BLaER1 treated with 17β-estradiol and CSF1 and Interleukin-3, amounts not matched to agents 10 nM and 100 nM (cell line): ENCODE measurements around the gene CYFIP1.

Experiments
- H3K27ac ChIP-seq, 11 experiments: shearing (Covaris generic); formaldehyde crosslinking; 2 replicates each; pipeline ENCODE4 v1.8.1; 2022
- H3K27me3 ChIP-seq, 11 experiments: shearing (Covaris generic); formaldehyde crosslinking; 2 replicates each; pipeline ENCODE4 v1.8.1; 2022
- H3K36me3 ChIP-seq, 11 experiments: shearing (Covaris generic); formaldehyde crosslinking; 2 replicates each; pipeline ENCODE4 v1.8.1; 2022
- H3K4me1 ChIP-seq, 10 experiments: shearing (Covaris generic); formaldehyde crosslinking; 2 replicates each; pipeline ENCODE4 v1.8.1; 2022
- H3K4me2 ChIP-seq, 11 experiments: shearing (Covaris generic); formaldehyde crosslinking; 2 replicates each; pipeline ENCODE4 v1.8.1; 2022
- H3K4me3 ChIP-seq, 10 experiments: shearing (Covaris generic); formaldehyde crosslinking; 2 replicates each; pipeline ENCODE4 v1.8.1; 2022
- H3K9ac ChIP-seq, 11 experiments: shearing (Covaris generic); formaldehyde crosslinking; 2 replicates each; pipeline ENCODE4 v1.8.1; 2022
- H3K9me3 ChIP-seq, 11 experiments: shearing (Covaris generic); formaldehyde crosslinking; replicated peaks in 1 of 11; 2 replicates each; pipeline ENCODE4 v1.8.1; 2022
- H4K20me1 ChIP-seq, 11 experiments: shearing (Covaris generic); formaldehyde crosslinking; 2 replicates each; pipeline ENCODE4 v1.8.1; 2022
- Cebpa-rat ChIP-seq, 11 experiments: shearing (Covaris generic); IDR thresholded peaks; 2 replicates each; pipeline ENCODE4 v1.8.1; 2022

Gene CYFIP1

GRCh38 chr15:22891426-22892210, 88.5 kb downstream of the CYFIP1 start:
- Histone ChIP-seq H4K20me1 (peaks cover 0 to 68% (median 0%) of the 10 kb centered on the region in 11 experiments; a peak in 11 of 22 replicates), H3K4me2 (no peak overlapping the region), H3K36me3 (peaks cover 76 to 94% (median 93%) of the 10 kb centered on the region in 11 experiments), H3K27me3 (no peaks in the 10 kb centered on the region), H3K4me1 (peaks cover 0 to 7% (median 0%) of the 10 kb centered on the region in 10 experiments; a peak in 2 of 20 replicates), H3K27ac (no peak overlapping the region), H3K4me3 (no peak overlapping the region), H3K9ac (no peak overlapping the region), H3K9me3 (no peaks in the 10 kb centered on the region)
- TF ChIP-seq Cebpa-rat (IDR thresholded peaks at IDR 0.05): no peak

DNA sequence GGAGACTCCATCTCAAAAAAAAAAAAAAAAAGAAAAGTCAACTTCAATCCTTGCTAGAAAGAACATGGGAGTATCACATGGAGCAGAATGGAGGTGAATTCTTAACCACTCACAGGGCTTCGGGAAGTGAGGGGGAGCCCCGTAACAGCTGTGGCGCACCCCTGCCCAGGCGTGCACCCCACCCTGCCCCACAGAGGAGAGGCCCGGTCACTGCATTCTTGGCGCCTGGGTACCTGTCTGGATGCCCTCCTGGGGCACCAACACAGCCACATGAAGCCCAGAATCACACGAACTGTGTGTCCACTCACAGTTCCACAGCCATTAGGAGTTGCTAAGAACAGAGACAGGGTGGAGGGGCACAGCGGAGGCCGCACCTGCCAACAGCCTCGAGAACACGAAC, 89.9 kb downstream of the CYFIP1 start:
- Histone ChIP-seq H3K9ac (no peak overlapping the region), H3K9me3 (no peaks in the 10 kb centered on the region), H3K4me2 (no peak overlapping the region), H4K20me1 (peaks cover 0 to 57% (median 0%) of the 10 kb centered on the region in 11 experiments; a peak in 10 of 22 replicates), H3K4me3 (no peak overlapping the region), H3K27me3 (no peaks in the 10 kb centered on the region), H3K36me3 (peaks cover 71 to 94% (median 90%) of the 10 kb centered on the region in 11 experiments), H3K4me1 (no peaks in the 10 kb centered on the region), H3K27ac (no peak overlapping the region)
- TF ChIP-seq Cebpa-rat (IDR thresholded peaks at IDR 0.05): no peak

DNA sequence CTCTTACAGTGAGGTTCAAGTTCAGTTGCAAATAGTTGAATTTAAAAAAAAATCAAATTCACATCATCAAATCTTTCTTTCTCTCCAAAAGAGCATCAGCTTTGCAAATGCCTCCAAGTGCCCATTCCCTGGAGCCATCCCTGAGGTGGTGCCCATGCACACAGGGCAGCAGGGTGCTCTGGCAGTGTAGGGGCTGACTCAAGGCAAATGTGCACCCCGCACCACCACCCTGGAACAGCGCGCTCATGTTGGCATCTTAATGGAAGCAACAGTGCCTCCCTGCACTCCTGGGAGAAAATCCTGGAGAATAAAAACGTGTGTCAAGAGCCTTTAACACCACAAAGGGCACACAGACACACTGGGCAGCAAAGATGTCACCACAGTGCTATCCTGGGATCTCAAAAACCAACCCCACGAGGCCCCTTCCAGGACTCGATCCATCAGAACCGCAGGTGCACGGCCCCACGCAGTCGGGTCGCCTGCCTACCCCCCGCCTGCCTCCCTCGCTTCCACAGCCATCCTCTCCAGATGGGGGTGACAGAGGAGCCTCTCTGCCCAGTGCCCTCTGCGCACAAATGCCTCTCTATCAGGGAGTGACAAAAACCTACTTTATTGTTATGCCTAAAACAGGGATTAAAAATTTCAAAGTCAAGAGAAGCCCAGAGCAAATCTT, 90.9 kb downstream of the CYFIP1 start:
- Histone ChIP-seq H3K27ac (no peak overlapping the region), H3K9ac (no peak overlapping the region), H3K4me3 (no peak overlapping the region), H4K20me1 (peaks cover 0 to 61% (median 0%) of the 10 kb centered on the region in 11 experiments; a peak in 10 of 22 replicates), H3K36me3 (peaks cover 71 to 97% (median 93%) of the 10 kb centered on the region in 11 experiments), H3K27me3 (no peaks in the 10 kb centered on the region), H3K9me3 (no peaks in the 10 kb centered on the region), H3K4me1 (no peaks in the 10 kb centered on the region), H3K4me2 (no peak overlapping the region)
- no peak for TF ChIP-seq Cebpa-rat (IDR thresholded peaks at IDR 0.05)

- no peaks in the 10 kb centered on the region for H3K9me3 ChIP-seq
- no peak overlapping the region for H3K27ac ChIP-seq
- H3K4me2 ChIP-seq: no peak overlapping the region
- H3K9ac ChIP-seq: no peak overlapping the region
- H4K20me1 ChIP-seq: peaks cover 0 to 58% (median 0%) of the 10 kb centered on the region in 11 experiments; a peak in 9 of 22 replicates
- TF ChIP-seq Cebpa-rat (IDR thresholded peaks at IDR 0.05): peak in 1 of 11 experiments; percentile 38; a peak in 1 of 22 replicates
- no peaks in the 10 kb centered on the region for H3K27me3 ChIP-seq
- H3K4me3 ChIP-seq: no peak overlapping the region
- H3K36me3 ChIP-seq: peaks cover 61 to 97% (median 89%) of the 10 kb centered on the region in 11 experiments
- H3K4me1 ChIP-seq: no peaks in the 10 kb centered on the region
These were observed 91.9 kb downstream of the CYFIP1 start for GRCh38 chr15:22888120-22888859.

DNA sequence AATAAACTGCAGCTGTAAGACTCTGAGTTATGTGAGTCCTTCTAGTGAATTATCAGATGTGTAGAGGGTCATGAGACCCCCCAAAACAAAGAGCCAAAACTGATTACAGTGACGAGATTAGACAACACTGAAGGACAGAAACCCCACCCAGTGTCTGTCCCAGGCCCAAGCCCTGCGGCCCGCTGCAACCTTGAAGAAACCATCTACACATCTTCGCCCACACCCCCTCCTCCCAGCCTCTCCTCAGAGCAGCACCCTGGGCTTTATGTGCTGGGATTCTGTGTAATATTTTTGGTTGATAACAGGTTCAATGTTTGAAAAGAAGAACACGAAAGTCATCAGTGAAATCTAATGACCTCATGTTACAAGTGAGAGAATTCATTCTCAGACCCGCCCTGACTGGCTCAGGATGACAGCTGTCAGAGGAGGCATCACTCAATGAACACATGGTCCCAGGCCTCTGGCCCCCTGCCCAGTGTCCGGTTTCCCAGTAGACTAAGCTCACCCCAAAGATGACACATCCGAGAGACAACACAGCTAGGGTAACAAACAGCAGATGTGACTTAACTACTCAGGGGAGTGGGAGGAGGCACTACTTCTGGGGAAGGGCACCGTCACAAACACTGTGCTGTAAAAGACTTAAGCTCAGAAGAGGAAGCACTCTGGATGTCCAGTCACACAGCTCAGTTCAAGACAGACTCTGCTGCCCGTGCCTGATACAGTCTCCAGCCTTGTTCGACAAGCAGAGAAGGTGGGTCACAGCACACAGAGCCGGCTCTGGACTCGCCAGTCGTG, 92.8 kb downstream of the CYFIP1 start:
- Histone ChIP-seq H3K4me2 (no peak overlapping the region), H3K4me3 (no peak overlapping the region), H3K4me1 (no peaks in the 10 kb centered on the region), H3K27ac (no peak overlapping the region), H3K9ac (no peak overlapping the region), H3K27me3 (no peaks in the 10 kb centered on the region), H3K9me3 (no peaks in the 10 kb centered on the region), H3K36me3 (peaks cover 61 to 97% (median 89%) of the 10 kb centered on the region in 11 experiments), H4K20me1 (peaks cover 0 to 50% (median 0%) of the 10 kb centered on the region in 11 experiments; a peak in 9 of 22 replicates)
- no peak for TF ChIP-seq Cebpa-rat (IDR thresholded peaks at IDR 0.05)

DNA sequence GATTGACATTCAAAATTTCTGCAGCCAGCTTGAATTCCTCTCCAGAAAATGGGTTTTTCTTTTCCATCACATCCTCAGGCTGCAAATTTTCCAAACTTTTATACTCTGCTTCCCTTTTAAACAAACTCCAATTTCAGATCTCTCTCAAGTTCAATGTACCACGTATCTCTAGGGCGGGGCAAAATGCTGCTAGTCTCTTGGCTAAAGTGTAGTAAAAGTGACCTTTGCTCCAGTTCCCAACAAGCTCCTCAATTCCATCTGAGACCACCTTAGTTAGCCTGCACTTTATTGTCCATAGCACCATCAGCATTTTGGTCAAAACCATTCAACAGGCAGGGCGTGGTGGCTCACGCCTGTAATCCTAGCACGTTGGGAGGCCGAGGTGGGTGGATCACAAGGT, 95.0 kb downstream of the CYFIP1 start:
- Histone ChIP-seq H3K4me2 (no peak overlapping the region), H3K36me3 (peaks cover 69 to 97% (median 89%) of the 10 kb centered on the region in 11 experiments), H4K20me1 (peaks cover 0 to 57% (median 0%) of the 10 kb centered on the region in 11 experiments; a peak in 10 of 22 replicates), H3K27me3 (no peaks in the 10 kb centered on the region), H3K27ac (no peak overlapping the region), H3K4me3 (no peak overlapping the region), H3K9me3 (no peaks in the 10 kb centered on the region), H3K9ac (no peak overlapping the region), H3K4me1 (no peaks in the 10 kb centered on the region)
- TF ChIP-seq Cebpa-rat (IDR thresholded peaks at IDR 0.05): no peak

DNA sequence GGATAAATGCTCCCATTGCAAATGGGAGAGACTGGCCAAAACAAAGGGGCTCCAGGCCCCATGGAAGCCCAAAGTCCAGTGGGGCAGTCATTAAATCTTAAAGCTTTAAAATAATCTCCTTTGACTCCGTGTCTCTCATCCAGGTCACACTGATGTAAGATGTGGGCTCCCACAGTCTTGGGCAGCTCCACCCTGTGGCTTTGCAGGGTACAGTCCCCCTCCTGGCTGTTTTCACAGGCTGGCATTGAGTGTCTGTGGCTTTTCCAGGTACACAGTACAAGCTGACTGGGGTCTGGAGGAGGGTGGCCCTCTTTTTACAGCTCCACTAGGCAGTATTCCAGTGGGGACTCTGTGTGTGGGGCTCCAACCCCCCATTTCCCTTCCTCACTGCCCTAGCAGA, 95.8 kb downstream of the CYFIP1 start:
- no peaks in the 10 kb centered on the region for H3K9me3 ChIP-seq
- peaks cover 67 to 94% (median 86%) of the 10 kb centered on the region in 11 experiments for H3K36me3 ChIP-seq
- no peak overlapping the region for H3K4me3 ChIP-seq
- H3K9ac ChIP-seq: no peak overlapping the region
- TF ChIP-seq Cebpa-rat (IDR thresholded peaks at IDR 0.05): no peak
- H3K4me2 ChIP-seq: no peak overlapping the region
- H3K4me1 ChIP-seq: no peaks in the 10 kb centered on the region
- H3K27ac ChIP-seq: no peak overlapping the region
- H4K20me1 ChIP-seq: peaks cover 0 to 54% (median 0%) of the 10 kb centered on the region in 11 experiments; a peak in 10 of 22 replicates
- no peaks in the 10 kb centered on the region for H3K27me3 ChIP-seq

DNA sequence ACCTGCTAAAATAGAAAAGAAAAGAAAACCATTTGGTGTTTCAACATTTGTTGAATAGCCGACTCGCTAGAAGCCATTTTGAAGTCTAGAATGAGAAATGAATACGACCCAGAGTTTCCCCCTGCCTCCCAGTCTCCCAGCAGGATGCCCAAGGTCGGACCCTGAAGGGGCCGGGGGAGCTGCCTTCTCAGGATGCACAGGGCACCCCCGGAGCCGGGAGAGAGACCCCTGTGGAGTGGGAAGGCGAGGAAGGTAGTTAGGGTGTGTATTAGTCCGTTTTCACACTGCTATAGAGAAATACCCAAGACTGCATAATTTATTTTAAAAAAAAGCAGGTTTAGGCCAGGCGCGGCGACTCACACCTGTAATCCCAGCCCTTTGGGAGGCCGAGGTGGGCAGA, 97.0 kb downstream of the CYFIP1 start:
- peaks cover 0 to 51% (median 0%) of the 10 kb centered on the region in 11 experiments; a peak in 8 of 22 replicates for H4K20me1 ChIP-seq
- H3K9me3 ChIP-seq: peaks cover 0 to 3% (median under 1%) of the 10 kb centered on the region in 11 experiments; a peak in 9 of 22 replicates
- H3K9ac ChIP-seq: no peak overlapping the region
- H3K4me3 ChIP-seq: no peak overlapping the region
- no peak for TF ChIP-seq Cebpa-rat (IDR thresholded peaks at IDR 0.05)
- no peak overlapping the region for H3K27ac ChIP-seq
- no peaks in the 10 kb centered on the region for H3K27me3 ChIP-seq
- peaks cover 67 to 94% (median 86%) of the 10 kb centered on the region in 11 experiments for H3K36me3 ChIP-seq
- no peaks in the 10 kb centered on the region for H3K4me1 ChIP-seq
- H3K4me2 ChIP-seq: no peak overlapping the region
